ENCODE measurements around the gene POLR3GL. TPM values are rescaled to one million over a fixed set of nuclear protein-coding genes. Genes with fewer than 3 reads are reported as not detected.
A peak's percentile ranks its signal among the peaks of the same experiment; 100 is the strongest.

The POLR3GL gene
- total and polyA plus RNA-seq, 4 donors: 12.2 to 42.3 (median 39.8) TPM

DNA sequence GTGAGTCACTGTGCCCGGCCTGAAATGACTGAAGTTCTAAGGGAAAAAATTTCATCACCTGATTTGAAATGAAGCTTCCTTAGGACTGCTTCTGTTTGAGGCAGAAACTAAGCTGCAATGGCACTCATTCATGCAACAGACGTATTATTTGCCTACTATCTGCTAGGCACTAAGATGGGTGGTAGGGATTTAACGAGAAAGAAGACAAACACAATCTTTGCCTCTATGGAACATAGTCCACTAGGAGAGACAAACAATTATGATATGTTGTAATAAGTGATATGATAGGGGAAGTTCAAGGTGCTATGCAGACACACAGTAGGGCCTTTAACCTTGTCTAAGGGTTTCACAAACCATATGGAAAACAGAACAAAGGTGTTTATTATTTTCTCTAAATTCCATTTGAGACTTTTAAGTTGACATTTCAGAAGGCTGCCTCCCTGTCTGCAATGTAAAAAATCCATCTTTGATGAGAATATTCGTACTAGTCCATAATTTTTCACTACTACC lies 18.0 kb upstream of the POLR3GL start:
- Histone ChIP-seq H3K27me3 (ENCODE audit: control insufficient read depth, insufficient read depth, low read length) (no peaks in the 10 kb centered on the region), H3K4me1 (ENCODE audit: control insufficient read depth, insufficient read depth, low read length) (no peaks in the 10 kb centered on the region), H3K27ac (ENCODE audit: low read depth, low read length) (no peak overlapping the region), H3K36me3 (ENCODE audit: control insufficient read depth, insufficient read depth, low read length) (peaks cover 17% of the 10 kb centered on the region), H3K4me3 (ENCODE audit: low read depth, low read length) (no peak overlapping the region), H3K9me3 (ENCODE audit: control insufficient read depth, insufficient read depth, low read length) (no peaks in the 10 kb centered on the region)
- 80% methylated on average over 1 of the region's 4 CpGs for WGBS (ENCODE audit: insufficient coverage)
- DNase-seq (ENCODE audit: low read depth in 4 of 6, low spot score in 6 of 6): no peak

DNA sequence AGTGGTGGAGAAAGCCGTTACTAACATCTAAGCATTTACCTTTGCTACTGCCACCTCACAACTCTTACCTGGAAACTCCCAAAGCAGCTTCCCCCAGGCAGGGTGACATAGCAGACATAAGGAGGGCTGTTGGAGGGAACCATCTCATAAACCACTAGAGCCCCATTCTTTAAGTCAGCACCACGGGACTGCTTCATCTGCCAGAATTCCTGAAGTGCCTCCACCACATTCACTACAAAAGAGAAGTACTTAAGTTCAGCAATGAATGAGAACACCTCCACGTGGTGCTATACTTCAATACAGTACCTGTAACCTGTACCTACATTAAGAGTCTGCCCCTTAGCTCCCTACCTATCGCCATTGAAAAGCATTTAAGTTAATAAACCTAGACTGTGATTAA lies 16.9 kb upstream of the POLR3GL start:
- DNase-seq (ENCODE audit: low read depth in 4 of 6, low spot score in 6 of 6): no peak
- no peak overlapping the region for H3K27ac ChIP-seq (ENCODE audit: low read depth, low read length)
- no peak overlapping the region for H3K4me3 ChIP-seq (ENCODE audit: low read depth, low read length)
- H3K9me3 ChIP-seq (ENCODE audit: control insufficient read depth, insufficient read depth, low read length): no peaks in the 10 kb centered on the region
- H3K27me3 ChIP-seq (ENCODE audit: control insufficient read depth, insufficient read depth, low read length): no peaks in the 10 kb centered on the region
- 73% methylated on average over 1 of the region's 4 CpGs for WGBS (ENCODE audit: insufficient coverage)
- peaks cover 14% of the 10 kb centered on the region for H3K36me3 ChIP-seq (ENCODE audit: control insufficient read depth, insufficient read depth, low read length)
- no peaks in the 10 kb centered on the region for H3K4me1 ChIP-seq (ENCODE audit: control insufficient read depth, insufficient read depth, low read length)

DNA sequence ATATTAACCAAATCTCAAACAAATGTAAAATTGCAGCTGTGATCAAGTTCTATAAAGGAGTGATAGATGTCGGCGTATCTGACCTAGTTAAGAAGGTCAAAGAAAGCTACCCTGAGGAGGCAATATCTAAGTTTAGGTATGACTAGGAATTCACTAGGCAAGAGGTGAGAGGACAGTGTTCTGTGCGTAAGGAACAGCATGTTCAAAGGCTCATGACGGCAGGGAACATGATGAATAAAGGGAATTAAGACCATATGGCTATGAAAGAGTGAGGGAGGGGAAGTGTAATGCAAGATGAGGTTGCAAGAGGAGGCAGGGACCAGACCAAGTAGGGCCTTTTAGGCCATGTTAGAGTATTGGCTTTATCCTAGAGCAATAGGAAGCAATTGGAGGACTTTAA lies 15.3 kb upstream of the POLR3GL start:
- 84% methylated on average over 4 of the region's 4 CpGs for WGBS (ENCODE audit: insufficient coverage)
- Histone ChIP-seq H3K4me1 (ENCODE audit: control insufficient read depth, insufficient read depth, low read length) (peaks cover 5% of the 10 kb centered on the region), H3K4me3 (ENCODE audit: low read depth, low read length) (no peak overlapping the region), H3K36me3 (ENCODE audit: control insufficient read depth, insufficient read depth, low read length) (peaks cover 9% of the 10 kb centered on the region), H3K27me3 (ENCODE audit: control insufficient read depth, insufficient read depth, low read length) (no peaks in the 10 kb centered on the region), H3K9me3 (ENCODE audit: control insufficient read depth, insufficient read depth, low read length) (no peaks in the 10 kb centered on the region), H3K27ac (ENCODE audit: low read depth, low read length) (no peak overlapping the region)
- DNase-seq (ENCODE audit: low read depth in 4 of 6, low spot score in 6 of 6): no peak

DNA sequence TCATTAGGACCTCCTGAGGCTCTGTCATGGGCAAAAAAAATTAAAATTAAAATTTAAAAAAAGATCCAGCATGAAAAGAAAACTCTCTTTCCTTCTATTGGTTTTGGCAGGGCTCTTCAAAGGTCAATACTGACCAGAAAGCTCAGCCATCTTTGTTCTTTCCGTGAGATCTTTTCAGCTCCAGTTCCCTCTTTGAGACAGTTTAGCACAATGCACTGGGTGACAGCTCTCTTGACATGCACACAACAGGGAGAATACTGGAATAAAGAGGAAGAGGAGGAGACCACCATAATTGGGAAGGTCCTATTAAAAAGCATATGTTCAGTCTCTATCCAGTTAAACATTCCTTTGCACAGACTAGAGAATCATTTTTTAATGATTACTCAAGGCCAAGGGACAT lies 13.0 kb upstream of the POLR3GL start:
- no peak overlapping the region for H3K27ac ChIP-seq (ENCODE audit: low read depth, low read length)
- DNase-seq (ENCODE audit: low read depth in 4 of 6, low spot score in 6 of 6): no peak
- peaks cover 5% of the 10 kb centered on the region for H3K4me1 ChIP-seq (ENCODE audit: control insufficient read depth, insufficient read depth, low read length)
- no peaks in the 10 kb centered on the region for H3K9me3 ChIP-seq (ENCODE audit: control insufficient read depth, insufficient read depth, low read length)
- no CpG with 5 or more reads among the region's 1 CpG for WGBS (ENCODE audit: insufficient coverage)
- H3K4me3 ChIP-seq (ENCODE audit: low read depth, low read length): no peak overlapping the region
- no peaks in the 10 kb centered on the region for H3K27me3 ChIP-seq (ENCODE audit: control insufficient read depth, insufficient read depth, low read length)
- peaks cover 3% of the 10 kb centered on the region for H3K36me3 ChIP-seq (ENCODE audit: control insufficient read depth, insufficient read depth, low read length)

DNA sequence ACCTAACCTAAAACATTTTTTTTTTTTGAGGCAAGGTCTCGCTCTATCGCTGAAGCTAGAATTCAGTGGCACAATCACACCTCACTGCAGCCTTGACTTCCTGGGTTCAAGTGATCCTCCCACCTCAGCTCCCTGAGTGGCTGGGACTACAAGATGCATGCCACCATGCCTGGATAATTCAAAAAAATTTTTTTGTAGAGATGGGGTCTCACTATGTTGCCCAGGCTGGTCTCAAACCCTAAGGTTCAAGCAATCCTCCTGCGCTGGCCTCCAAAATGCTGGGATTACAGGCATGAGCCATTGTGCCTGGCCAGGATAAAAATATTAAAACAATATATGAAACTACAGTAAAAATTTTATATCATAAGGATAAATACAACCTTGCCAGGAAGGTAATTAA lies 11.6 kb upstream of the POLR3GL start:
- Histone ChIP-seq H3K4me1 (ENCODE audit: control insufficient read depth, insufficient read depth, low read length) (peaks cover 5% of the 10 kb centered on the region), H3K4me3 (ENCODE audit: low read depth, low read length) (no peak overlapping the region), H3K36me3 (ENCODE audit: control insufficient read depth, insufficient read depth, low read length) (peaks cover 3% of the 10 kb centered on the region), H3K27me3 (ENCODE audit: control insufficient read depth, insufficient read depth, low read length) (no peaks in the 10 kb centered on the region), H3K27ac (ENCODE audit: low read depth, low read length) (no peak overlapping the region), H3K9me3 (ENCODE audit: control insufficient read depth, insufficient read depth, low read length) (no peaks in the 10 kb centered on the region)
- WGBS (ENCODE audit: insufficient coverage): 100% methylated on average over 2 of the region's 3 CpGs
- no peak for DNase-seq (ENCODE audit: low read depth in 4 of 6, low spot score in 6 of 6)

DNA sequence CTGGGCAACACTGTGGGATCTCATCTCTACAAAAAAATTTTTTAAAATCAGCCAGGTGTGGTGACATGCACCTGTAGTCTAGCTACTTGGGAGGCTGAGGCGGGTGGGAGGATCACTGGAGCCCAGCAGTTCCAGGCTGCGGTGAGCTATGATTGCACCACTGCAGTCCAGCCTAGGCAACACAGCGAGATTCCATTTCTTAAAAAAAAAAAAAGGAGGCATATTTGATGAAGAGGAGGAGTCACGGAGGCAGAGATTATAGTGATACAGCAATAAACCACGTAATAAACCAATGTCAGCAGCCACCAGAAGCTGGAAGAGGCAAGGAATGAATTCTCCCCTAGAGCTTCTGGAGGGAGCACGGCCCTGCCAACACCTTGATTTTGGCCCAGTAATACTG lies 10.6 kb upstream of the POLR3GL start:
- Histone ChIP-seq H3K9me3 (ENCODE audit: control insufficient read depth, insufficient read depth, low read length) (no peaks in the 10 kb centered on the region), H3K4me3 (ENCODE audit: low read depth, low read length) (no peak overlapping the region), H3K36me3 (ENCODE audit: control insufficient read depth, insufficient read depth, low read length) (peaks cover 3% of the 10 kb centered on the region), H3K4me1 (ENCODE audit: control insufficient read depth, insufficient read depth, low read length) (peaks cover 5% of the 10 kb centered on the region), H3K27ac (ENCODE audit: low read depth, low read length) (no peak overlapping the region), H3K27me3 (ENCODE audit: control insufficient read depth, insufficient read depth, low read length) (no peaks in the 10 kb centered on the region)
- WGBS (ENCODE audit: insufficient coverage): 100% methylated on average over 1 of the region's 6 CpGs
- no peak for DNase-seq (ENCODE audit: low read depth in 4 of 6, low spot score in 6 of 6)

DNA sequence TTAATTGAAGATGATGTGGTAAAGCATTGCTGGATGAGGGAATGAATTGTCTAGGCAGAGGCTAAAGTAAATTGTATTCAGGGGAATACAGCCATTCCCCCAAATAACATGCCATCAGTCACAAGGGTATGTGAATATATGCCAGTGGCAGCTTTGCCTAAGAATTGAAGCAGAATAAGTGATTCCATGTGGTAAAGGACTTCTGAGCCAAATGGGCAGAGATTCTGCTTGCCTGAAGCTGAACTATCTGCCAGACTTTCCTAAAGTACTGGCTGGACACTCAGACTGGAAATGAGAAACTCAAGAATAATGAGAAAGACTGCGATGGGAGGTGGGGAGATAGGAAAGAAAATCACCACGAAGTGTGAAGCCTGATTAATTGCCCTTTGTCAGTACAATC lies 9.1 kb upstream of the POLR3GL start:
- Histone ChIP-seq H3K9me3 (ENCODE audit: control insufficient read depth, insufficient read depth, low read length) (no peaks in the 10 kb centered on the region), H3K27me3 (ENCODE audit: control insufficient read depth, insufficient read depth, low read length) (no peaks in the 10 kb centered on the region), H3K36me3 (ENCODE audit: control insufficient read depth, insufficient read depth, low read length) (peaks cover 3% of the 10 kb centered on the region), H3K27ac (ENCODE audit: low read depth, low read length) (peak overlapping the region; percentile 45), H3K4me3 (ENCODE audit: low read depth, low read length) (peak overlapping the region; percentile 2), H3K4me1 (ENCODE audit: control insufficient read depth, insufficient read depth, low read length) (peaks cover 10% of the 10 kb centered on the region)
- WGBS (ENCODE audit: insufficient coverage): 40% methylated on average over 1 of the region's 2 CpGs
- peak in 2 of 6 donors; percentile 23 to 66 for DNase-seq (ENCODE audit: low read depth in 4 of 6, low spot score in 6 of 6)

DNA sequence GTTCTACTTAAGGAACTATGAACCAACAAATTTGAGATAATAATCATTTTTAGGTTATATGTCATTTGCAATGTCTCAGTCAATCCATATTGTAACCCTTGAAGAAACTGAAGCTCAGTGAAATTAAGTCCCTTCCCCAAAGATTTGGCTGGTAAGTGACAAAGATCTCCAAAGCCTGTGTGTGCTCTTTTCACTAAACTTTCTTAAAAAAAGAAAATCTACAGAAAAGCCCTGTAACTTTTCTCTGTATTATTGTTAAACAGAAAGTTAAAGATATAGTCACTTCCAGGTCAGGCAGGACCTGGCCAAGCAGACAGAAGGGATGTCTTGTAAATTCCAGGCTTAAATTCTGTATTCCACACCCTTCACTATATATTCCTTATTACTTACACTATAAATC lies 8.1 kb upstream of the POLR3GL start:
- H3K9me3 ChIP-seq (ENCODE audit: control insufficient read depth, insufficient read depth, low read length): no peaks in the 10 kb centered on the region
- H3K4me1 ChIP-seq (ENCODE audit: control insufficient read depth, insufficient read depth, low read length): peaks cover 20% of the 10 kb centered on the region
- peak overlapping the region; percentile 96 for H3K27ac ChIP-seq (ENCODE audit: low read depth, low read length)
- H3K27me3 ChIP-seq (ENCODE audit: control insufficient read depth, insufficient read depth, low read length): no peaks in the 10 kb centered on the region
- H3K4me3 ChIP-seq (ENCODE audit: low read depth, low read length): peak overlapping the region; percentile 83
- no peak for DNase-seq (ENCODE audit: low read depth in 4 of 6, low spot score in 6 of 6)
- H3K36me3 ChIP-seq (ENCODE audit: control insufficient read depth, insufficient read depth, low read length): no peaks in the 10 kb centered on the region

DNA sequence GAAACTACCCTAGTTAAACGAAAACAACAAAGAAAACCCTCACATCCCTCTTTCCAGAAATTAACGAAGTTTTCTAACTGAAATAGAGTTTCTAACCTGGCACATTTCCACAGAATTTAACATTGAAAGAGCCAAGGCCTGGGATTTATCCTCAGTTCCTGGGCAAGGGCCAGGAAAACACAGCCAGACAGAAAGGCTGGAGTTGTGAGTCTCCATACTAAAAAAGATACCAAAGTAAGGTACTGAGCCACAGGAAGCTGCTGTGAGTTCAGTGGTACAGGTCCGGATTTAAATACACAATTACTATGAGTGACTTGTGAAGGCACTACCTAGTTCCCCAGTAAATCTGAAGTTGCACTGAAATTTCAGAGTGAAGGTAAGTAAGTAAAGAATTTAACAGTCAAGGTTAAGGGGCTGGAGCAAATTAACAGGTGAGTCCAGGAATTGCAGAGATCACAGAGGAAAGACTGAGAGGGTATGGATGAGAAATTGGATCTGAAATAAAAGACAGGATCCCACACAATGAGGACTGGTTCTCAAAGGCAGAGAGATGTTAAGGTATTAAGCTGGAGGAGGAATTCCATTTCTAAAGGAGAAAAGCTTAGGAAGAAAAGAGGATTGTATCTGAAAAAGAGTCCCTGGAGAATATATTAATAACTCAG lies 7.6 kb upstream of the POLR3GL start:
- 0% methylated on average over 1 of the region's 3 CpGs for WGBS (ENCODE audit: insufficient coverage)
- Histone ChIP-seq H3K9me3 (ENCODE audit: control insufficient read depth, insufficient read depth, low read length) (no peaks in the 10 kb centered on the region), H3K36me3 (ENCODE audit: control insufficient read depth, insufficient read depth, low read length) (no peaks in the 10 kb centered on the region), H3K4me3 (ENCODE audit: low read depth, low read length) (peak overlapping the region; percentile 83), H3K4me1 (ENCODE audit: control insufficient read depth, insufficient read depth, low read length) (peaks cover 25% of the 10 kb centered on the region), H3K27ac (ENCODE audit: low read depth, low read length) (peak overlapping the region; percentile 96), H3K27me3 (ENCODE audit: control insufficient read depth, insufficient read depth, low read length) (no peaks in the 10 kb centered on the region)
- peak in 3 of 6 donors; percentile 31 to 79 (median 72) for DNase-seq (ENCODE audit: low read depth in 4 of 6, low spot score in 6 of 6)
